Heart right ventricle (tissue), 16 donors: Measurements from ENCODE around the gene ACBD5. TPM values are rescaled to one million over a fixed set of nuclear protein-coding genes. Genes with fewer than 3 reads are reported as not detected.

Experiments used
- ATAC-seq, 8 donors: fragments of 200-7000 bp; cut with Tn5 transposase; one replicate each; pipeline ENCODE4 v1.9.1; 2020; ENCODE audit warnings: mild to moderate bottlenecking in 8 of 8, moderate library complexity in 8 of 8, moderate number of reproducible peaks in 1 of 8
- DNase-seq, 2 donors: peaks; one replicate each; pipeline ENCODE4 v3.0.0-alpha.2; 2020
- H3K27ac ChIP-seq, 10 donors: fragments of 200-600 bp; sonication (generic) in 2 of 10; one replicate each; pipeline versions ENCODE4 v1.5.0 to v1.8.0; 2020 to 2022; ENCODE audit warnings: mild to moderate bottlenecking in 3 of 10
- H3K27me3 ChIP-seq, 7 donors: fragments of 200-600 bp; one replicate each; pipeline ENCODE4 v1.8.0; 2021 to 2022; ENCODE audit warnings: mild to moderate bottlenecking in 2 of 7
- H3K36me3 ChIP-seq, 9 donors: fragments of 200-600 bp; sonication (generic) in 1 of 9; one replicate each; pipeline versions ENCODE4 v1.5.0 to v1.8.0; 2020 to 2022; ENCODE audit warnings: mild to moderate bottlenecking in 2 of 9
- H3K4me1 ChIP-seq, 9 donors: fragments of 200-600 bp; sonication (generic) in 1 of 9; one replicate each; pipeline versions ENCODE4 v1.5.0 to v1.8.0; 2020 to 2022; ENCODE audit warnings: mild to moderate bottlenecking in 4 of 9
- H3K4me3 ChIP-seq, 10 donors: fragments of 200-600 bp; sonication (generic) in 2 of 10; one replicate each; pipeline versions ENCODE4 v1.5.0 to v1.8.0; 2020 to 2022; ENCODE audit warnings: mild to moderate bottlenecking in 7 of 10, moderate library complexity in 2 of 10
- H3K9me3 ChIP-seq, 11 donors: fragments of 200-600 bp in 10 of 11; sonication (generic) in 2 of 11; one replicate each; pipeline versions ENCODE4 v1.5.0 to v1.8.0; 2013 to 2022; ENCODE audit warnings: mild to moderate bottlenecking in 2 of 11, control low read depth in 1 of 11, moderate library complexity in 1 of 11
- WGBS, 2 donors: extraction: QIAGEN DNeasy Blood & Tissue Kit; methylation state at CpG; one replicate each; pipeline ENCODE4 v1.1.7; 2013; ENCODE audit warnings: inconsistent platforms in 1 of 2; 5-methylcytosine and 5-hydroxymethylcytosine counted together
- intact Hi-C, 10 donors: fragments of 100-400 bp; cut with DNase I; formaldehyde crosslinking; loops; one replicate each; pipeline versions ENCODE4 v1.11.1 to v1.14.2; 2022
- polyA plus RNA-seq, 2 donors: library from polyadenylated mRNA; stranded (reverse); fragments of 200-250 nt; gene quantifications; one replicate each; pipeline ENCODE4 v1.2.3, GENCODE V29; 2013
- total RNA-seq, 10 donors: library from RNA; stranded (reverse); fragmentation: NEBNext Ultra II Directional in 3 of 10; extraction: Animal tissue kit (Norgen Biotek cat#: 25700) in 3 of 10; gene quantifications; one replicate each; pipeline versions ENCODE4 v1.2.1 to v1.2.4, GENCODE V29; 2021 to 2023
- TF ChIP-seq, protein P1 (sequence below), 9 donors: fragments of 200-600 bp; sonication (generic) in 2 of 9; IDR thresholded peaks; one replicate each; pipeline versions ENCODE4 v1.5.0 to v1.8.0; 2021 to 2022; ENCODE audit warnings: antibody characterized with exemption in 9 of 9, mild to moderate bottlenecking in 5 of 9, moderate library complexity in 1 of 9
- donor health status: Arrhythmogenic right ventricular cardiomyopathy.
- donor health status: ischemic (EF 13 %, LVEDD 7.1; RV severe dilation, severe dysfunction).
- donor health status: healthy with polysubstance abuse.
- donor health status: DM: no; HTN: yes; CAD: no.
- donor health status: DM: no; HTN: no; CAD: no.
- donor health status: ischemic (EF 25% LVEDD 6.9; RV normal size, moderate dysfunction).
- donor health status: ischemic (EF 25% LVEDD 5.7; RV mildly dilated, moderate dysfunction).
- donor health status: healthy.
- donor health status: DM: yes; HTN: yes; CAD: no.
- donor health status: Ischemic cardiomyopathy.
- donor health status: ischemic (EF 35%, LVEDD 5.7; RV mildly dilated, moderate dysfunction).
- donor health status: nonischemic (EF 11% LVEDD 7.7; RV severe dilation, severe dysfunction).
- donor health status: DM: yes; HTN: yes; CAD: no.
- donor health status: PGD.
- donor health status: ischemic (EF 29% LVEDD 5.4; RV normal size, mild dysfunction).
- donor health status: nonischemic (EF 23%, LVEDD 6.1; RV moderate dilation, normal function).

Gene ACBD5
- total and polyA plus RNA-seq, 12 donors = 14.6 to 93.3 (median 72.7) TPM

DNA sequence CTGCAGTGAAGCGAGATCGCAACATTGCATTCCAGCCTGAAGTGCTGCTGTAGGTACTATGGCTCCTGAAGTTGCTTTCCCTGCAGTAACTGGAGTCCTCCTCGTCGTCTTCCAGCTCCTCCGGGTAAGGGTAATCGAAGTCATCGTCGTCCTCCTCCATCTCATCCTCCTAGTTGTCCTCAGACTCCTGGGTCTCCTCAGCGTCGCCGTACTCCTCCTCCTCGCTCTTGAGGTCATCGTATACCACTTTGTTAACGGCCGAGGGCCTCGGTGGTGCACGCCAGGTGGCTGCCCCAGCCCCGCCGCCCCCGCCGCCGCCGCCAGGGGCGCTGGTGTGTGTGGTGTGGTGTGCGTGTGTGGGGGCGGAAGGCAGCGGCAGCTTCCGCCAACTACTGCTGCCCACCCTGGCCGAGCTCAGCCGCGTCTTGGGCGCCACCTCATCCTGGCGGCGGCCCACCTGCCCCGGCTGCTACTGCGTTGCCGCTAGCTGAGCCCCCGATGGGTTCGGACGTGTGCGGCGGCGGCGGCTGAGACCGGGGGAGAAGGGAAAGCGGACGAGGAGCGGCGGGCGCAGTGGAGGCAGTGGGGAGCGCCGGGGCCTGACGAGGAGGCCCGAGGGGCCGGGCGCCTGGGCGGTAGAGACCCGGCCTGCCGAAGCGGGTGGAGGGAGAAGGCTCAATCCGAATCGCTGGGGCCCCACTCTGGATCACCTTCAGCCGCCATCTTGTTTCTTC, 11.8 kb upstream of the ACBD5 start:
- Histone ChIP-seq H3K27ac (peak overlapping the region; percentile 48 to 93 (median 85)), H3K4me3 (peak overlapping the region; percentile 41 to 73 (median 70)), H3K36me3 (no peaks in the 10 kb centered on the region), H3K9me3 (peaks cover 0 to 5% (median 0%) of the 10 kb centered on the region in 11 donors), H3K27me3 (peaks cover 0 to 6% (median 0%) of the 10 kb centered on the region in 7 donors), H3K4me1 (peaks cover 0 to 17% (median 5%) of the 10 kb centered on the region in 9 donors)
- 11 to 13% methylated on average over 59 to 63 of the region's 63 CpGs for WGBS, 2 donors
- intact Hi-C loops = no loop called here
- DNase-seq = peak; percentile 65 to 81
- TF ChIP-seq, protein P1, sequence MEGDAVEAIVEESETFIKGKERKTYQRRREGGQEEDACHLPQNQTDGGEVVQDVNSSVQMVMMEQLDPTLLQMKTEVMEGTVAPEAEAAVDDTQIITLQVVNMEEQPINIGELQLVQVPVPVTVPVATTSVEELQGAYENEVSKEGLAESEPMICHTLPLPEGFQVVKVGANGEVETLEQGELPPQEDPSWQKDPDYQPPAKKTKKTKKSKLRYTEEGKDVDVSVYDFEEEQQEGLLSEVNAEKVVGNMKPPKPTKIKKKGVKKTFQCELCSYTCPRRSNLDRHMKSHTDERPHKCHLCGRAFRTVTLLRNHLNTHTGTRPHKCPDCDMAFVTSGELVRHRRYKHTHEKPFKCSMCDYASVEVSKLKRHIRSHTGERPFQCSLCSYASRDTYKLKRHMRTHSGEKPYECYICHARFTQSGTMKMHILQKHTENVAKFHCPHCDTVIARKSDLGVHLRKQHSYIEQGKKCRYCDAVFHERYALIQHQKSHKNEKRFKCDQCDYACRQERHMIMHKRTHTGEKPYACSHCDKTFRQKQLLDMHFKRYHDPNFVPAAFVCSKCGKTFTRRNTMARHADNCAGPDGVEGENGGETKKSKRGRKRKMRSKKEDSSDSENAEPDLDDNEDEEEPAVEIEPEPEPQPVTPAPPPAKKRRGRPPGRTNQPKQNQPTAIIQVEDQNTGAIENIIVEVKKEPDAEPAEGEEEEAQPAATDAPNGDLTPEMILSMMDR (IDR thresholded peaks at IDR 0.05) = peak; percentile 75 to 94 (median 87)
- ATAC-seq = peak; percentile 95 to 99 (median 98)

DNA sequence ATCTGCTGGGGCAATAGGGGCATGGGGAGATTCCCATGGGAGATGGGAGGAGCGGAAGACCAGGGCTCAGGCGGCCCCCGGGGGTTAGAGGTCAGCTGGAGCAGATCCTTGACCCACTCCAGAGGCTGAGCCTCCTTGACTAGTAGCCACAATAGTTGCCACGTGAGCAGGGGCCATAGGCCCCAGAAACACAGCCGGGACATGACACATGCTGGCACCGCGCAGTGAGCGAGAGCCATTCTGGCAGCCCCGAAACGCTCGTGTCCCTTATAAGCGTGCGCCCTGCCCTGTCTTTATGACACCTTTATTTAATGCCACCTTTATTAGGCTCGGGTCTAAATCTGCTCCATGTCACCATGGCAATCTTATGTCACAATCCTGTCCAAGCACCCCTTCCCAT, 11.0 kb upstream of the ACBD5 start:
- TF ChIP-seq, protein P1 (IDR thresholded peaks at IDR 0.05) = no peak
- ATAC-seq = no peak

DNA sequence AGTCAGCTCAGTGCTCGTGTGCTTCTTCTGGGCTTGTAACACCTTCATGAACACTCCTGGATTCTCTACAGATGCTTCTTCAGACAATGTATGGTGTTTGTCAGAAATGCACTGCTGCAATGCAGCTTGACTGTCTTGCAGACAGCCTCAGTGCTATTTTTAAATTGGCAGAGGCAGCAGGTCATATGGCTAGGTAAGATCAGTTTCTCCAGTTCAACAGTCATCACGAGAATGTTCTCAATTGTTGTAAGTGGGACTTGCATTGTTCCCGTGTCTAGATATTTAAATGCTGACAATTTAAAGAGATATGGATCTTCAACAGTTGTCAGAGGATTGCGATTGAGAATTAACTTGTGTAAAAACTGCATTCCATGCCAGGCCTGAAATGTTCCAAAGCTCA, 7.6 kb upstream of the ACBD5 start:
- peak in 1 of 8 donors; percentile 48 for ATAC-seq
- H3K4me1 ChIP-seq = peaks cover 0 to 35% (median 10%) of the 10 kb centered on the region in 9 donors
- peak overlapping the region in 3 of 10 donors; percentile 9 to 34 (median 30) for H3K27ac ChIP-seq
- DNase-seq = no peak
- H3K4me3 ChIP-seq = no peak overlapping the region
- no peaks in the 10 kb centered on the region for H3K9me3 ChIP-seq
- intact Hi-C loops = loop anchor here in 3 of 10 donors (10.0 kb wide), 2 partner anchors 93 to 1287 kb away; partner anchors contain the start of genes MASTL (in 2 of the 3), YME1L1 (in 2 of the 3) and WAC (in 1 of the 3)
- TF ChIP-seq, protein P1 (IDR thresholded peaks at IDR 0.05) = no peak
- no peaks in the 10 kb centered on the region for H3K27me3 ChIP-seq
- H3K36me3 ChIP-seq = no peaks in the 10 kb centered on the region
- 46 to 59% methylated on average over 4 of the region's 4 CpGs for WGBS, 2 donors

More for the DNA sequence above, 11.0 kb upstream of the ACBD5 start:
- Histone ChIP-seq H3K4me1 (peaks cover 0 to 20% (median 5%) of the 10 kb centered on the region in 9 donors), H3K27ac (no peak overlapping the region), H3K4me3 (no peak overlapping the region), H3K9me3 (no peaks in the 10 kb centered on the region), H3K27me3 (no peaks in the 10 kb centered on the region), H3K36me3 (no peaks in the 10 kb centered on the region)
- 96 to 97% methylated on average over 14 of the region's 14 CpGs for WGBS, 2 donors
- no peak for DNase-seq
- intact Hi-C loops = no loop called here

DNA sequence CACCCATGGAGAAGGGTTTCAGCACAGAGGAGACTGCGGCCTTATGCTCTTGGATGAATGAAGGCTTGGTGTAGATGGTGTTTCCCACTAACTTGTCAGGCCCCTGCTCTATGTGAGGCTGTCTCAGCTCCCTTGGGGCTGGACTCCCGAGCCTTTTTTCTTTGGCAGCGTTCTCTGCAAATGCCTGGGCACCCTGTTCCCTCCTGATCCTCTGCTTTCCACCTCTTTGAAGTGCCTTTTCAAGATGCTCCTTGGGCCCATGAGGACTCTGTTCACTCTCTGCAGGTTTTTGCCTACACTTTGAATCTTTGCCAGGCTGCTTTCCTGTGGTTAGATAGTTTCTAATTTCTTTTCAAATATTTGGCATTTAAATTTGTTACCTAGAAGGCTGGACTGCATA, 6.8 kb upstream of the ACBD5 start:
- intact Hi-C loops = loop anchor here in 3 of 10 donors (10.0 kb wide), 2 partner anchors 93 to 1287 kb away; partner anchors contain the start of genes MASTL (in 2 of the 3), YME1L1 (in 2 of the 3) and WAC (in 1 of the 3)
- Histone ChIP-seq H3K27me3 (no peaks in the 10 kb centered on the region), H3K27ac (no peak overlapping the region), H3K9me3 (no peaks in the 10 kb centered on the region), H3K4me3 (no peak overlapping the region), H3K4me1 (peaks cover 0 to 35% (median 13%) of the 10 kb centered on the region in 9 donors), H3K36me3 (no peaks in the 10 kb centered on the region)
- 61 to 62% methylated on average over 3 of the region's 3 CpGs for WGBS, 2 donors
- no peak for DNase-seq
- ATAC-seq = no peak
- TF ChIP-seq, protein P1 (IDR thresholded peaks at IDR 0.05) = no peak
